Measurements from ENCODE around the gene GLI2.

DNA sequence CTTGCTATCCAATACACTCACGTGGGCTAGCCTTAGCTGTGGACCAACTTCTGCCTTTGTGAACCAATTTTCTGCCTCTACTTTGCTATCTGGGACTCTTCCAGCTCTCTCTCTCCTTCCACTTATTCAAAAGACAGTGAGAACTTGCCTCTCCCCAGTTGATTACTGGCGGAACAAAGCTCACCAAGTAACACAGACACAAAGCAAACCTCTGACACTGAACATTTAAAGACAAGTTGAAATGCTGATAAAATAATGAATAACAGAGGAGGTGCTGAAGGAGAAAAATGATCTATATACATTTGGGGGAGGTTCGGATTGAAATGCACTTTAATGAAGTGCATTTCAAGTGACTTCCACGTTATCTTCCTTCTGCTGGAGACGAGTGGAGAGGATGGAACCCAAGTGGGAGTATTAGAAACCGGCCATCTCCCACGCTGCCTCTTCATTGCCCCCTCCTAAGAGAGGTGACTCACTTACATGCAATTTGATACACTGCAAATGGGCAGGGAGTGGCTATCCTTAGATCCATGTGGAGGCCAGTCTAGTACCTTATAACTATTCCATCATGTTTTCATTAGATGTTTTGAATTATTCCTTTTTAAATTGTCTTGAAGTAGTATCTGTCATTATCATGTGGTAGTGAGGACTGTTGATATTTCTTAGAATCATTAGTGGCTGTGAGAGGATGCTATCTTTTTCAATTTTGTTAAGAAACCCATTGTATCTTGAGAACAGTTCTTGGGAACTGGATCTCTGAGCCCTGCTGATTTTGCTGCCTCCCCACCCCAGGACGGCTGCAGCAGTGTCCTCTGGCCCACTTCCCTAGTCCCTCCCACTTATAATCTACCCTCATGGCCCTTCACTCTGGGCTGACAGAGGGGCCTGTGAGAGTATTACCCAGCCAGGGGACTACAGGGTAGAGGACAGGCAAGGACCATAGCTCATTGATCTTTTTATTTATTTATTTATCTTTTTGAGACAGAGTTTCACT lies 6.0 kb upstream of the GLI2 start:
- TF ChIP-seq, protein P1, sequence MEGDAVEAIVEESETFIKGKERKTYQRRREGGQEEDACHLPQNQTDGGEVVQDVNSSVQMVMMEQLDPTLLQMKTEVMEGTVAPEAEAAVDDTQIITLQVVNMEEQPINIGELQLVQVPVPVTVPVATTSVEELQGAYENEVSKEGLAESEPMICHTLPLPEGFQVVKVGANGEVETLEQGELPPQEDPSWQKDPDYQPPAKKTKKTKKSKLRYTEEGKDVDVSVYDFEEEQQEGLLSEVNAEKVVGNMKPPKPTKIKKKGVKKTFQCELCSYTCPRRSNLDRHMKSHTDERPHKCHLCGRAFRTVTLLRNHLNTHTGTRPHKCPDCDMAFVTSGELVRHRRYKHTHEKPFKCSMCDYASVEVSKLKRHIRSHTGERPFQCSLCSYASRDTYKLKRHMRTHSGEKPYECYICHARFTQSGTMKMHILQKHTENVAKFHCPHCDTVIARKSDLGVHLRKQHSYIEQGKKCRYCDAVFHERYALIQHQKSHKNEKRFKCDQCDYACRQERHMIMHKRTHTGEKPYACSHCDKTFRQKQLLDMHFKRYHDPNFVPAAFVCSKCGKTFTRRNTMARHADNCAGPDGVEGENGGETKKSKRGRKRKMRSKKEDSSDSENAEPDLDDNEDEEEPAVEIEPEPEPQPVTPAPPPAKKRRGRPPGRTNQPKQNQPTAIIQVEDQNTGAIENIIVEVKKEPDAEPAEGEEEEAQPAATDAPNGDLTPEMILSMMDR (IDR thresholded peaks at IDR 0.05): no peak
- no peak for TF ChIP-seq EZH2 (IDR thresholded peaks at IDR 0.05; ENCODE audit: borderline replicate concordance, insufficient read depth, low read depth, low read length, poor library complexity, severe bottlenecking)

Data from B cell (primary cell).